NCI-H82 treated with DMSO at 0.1 percent for 48 hours (cell line): Measurements from ENCODE around the gene COPZ2.
"Not testable (repeated sequence)": the region's sequence is repeated elsewhere in the genome, so short reads cannot be mapped to it uniquely, and the experiment has no call there.

Source experiments
- DNase-seq: peaks from one replicate; lab custom pipeline; 2025; ENCODE audit not compliant: unreplicated experiment; lab: John Stamatoyannopoulos, UW

COPZ2 gene, protein sequence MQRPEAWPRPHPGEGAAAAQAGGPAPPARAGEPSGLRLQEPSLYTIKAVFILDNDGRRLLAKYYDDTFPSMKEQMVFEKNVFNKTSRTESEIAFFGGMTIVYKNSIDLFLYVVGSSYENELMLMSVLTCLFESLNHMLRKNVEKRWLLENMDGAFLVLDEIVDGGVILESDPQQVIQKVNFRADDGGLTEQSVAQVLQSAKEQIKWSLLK

DNA sequence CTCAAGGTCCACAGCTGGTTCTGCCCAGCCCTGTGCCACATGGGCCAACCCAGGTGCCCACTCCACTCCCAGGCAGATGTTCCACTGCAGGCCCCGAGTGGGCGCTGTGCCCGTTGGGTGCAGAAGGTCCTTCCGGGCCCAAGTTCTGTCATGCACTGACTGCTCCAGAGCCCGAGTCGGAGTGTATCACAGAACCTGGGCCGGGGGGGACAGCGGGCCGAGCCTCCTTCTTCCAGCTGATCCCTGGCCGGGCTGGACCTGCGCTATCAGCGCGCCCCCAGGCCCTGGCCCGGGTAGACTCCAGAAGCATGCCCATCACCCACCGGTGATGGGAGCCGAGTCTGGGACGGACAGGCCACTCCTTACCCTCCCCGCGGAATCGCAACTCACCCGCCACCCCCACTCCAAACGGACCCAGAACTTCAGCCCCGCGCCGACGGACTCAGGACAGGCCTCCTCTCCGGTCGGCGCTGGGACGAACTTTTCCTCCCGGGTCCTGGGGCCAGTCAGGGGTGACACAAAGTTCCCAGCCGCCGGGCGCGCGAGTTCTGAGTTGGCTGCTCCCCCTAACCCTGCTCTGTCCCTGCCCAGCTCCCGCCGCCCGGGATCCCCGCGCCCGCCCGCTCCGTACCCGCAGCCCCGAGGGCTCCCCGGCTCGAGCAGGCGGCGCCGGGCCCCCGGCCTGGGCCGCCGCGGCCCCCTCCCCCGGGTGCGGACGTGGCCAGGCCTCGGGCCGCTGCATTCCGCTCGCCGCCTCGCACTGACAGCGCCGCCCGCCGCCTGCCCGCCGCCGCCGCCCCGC lies at the start of gene COPZ2:
TSS of gene COPZ2 (minus strand) at position 762 of the 802 bp plus-strand sequence. CDS start at position 742, 20 bp downstream.
- no peak for DNase-seq

DNA sequence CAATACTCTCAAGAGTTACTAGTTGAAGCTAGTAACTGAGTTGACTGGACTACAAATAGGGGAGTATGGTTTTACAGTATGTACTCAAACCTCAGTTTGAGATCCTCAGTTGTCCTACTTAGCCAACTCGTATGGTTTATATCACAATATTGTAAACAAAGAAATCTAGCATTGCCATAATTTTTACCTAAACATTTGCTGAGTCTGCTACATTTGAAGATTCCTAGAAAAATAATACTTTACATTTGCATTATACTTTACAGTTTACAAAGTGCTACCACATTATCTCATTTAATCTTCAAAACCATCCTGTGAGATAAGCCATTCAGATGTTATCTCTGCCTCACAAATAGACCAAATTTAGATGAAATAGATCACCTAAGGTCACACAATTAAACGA lies 47.3 kb upstream of the COPZ2 start:
- DNase-seq = no peak

DNA sequence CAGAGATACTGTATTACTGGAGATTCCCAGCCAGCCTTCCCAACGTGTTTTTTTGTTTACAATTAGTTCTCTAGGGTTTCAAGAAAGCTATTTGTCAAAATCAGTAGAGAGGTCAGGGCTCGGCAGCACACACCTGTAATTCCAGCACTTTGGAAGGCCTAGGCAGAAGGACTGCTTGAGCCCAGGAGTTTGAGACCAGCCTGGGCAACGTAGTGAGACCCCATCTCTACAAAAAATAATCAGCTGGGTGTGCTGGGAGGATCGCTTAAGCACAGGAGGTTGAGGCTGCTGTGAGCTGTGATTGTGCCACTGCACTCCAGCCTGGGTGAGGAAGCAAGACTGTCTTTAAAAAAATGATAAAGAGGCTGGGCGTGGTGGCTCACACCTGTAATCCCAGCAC lies 44.3 kb upstream of the COPZ2 start:
- DNase-seq = no peak

DNA sequence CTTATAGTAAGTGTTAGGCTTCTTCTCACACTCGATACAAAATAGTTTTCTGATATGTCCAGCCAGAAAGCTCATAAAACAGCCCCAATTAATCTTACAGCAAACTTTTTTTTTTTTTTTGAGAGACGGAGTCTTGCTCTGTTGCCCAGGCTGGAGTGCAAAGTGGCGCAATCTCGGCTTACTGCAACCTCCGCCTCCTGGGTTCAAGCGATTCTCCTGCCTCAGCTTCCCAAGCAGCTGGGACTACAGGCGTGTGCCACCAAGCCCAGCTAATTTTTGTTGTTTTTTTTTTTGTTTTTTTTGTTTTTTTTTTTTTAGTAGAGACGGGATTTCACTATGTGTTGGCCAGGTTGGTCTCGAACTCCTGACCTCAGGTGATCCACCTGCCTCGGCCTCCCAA lies 39.6 kb upstream of the COPZ2 start:
- not testable (repeated sequence) for DNase-seq

DNA sequence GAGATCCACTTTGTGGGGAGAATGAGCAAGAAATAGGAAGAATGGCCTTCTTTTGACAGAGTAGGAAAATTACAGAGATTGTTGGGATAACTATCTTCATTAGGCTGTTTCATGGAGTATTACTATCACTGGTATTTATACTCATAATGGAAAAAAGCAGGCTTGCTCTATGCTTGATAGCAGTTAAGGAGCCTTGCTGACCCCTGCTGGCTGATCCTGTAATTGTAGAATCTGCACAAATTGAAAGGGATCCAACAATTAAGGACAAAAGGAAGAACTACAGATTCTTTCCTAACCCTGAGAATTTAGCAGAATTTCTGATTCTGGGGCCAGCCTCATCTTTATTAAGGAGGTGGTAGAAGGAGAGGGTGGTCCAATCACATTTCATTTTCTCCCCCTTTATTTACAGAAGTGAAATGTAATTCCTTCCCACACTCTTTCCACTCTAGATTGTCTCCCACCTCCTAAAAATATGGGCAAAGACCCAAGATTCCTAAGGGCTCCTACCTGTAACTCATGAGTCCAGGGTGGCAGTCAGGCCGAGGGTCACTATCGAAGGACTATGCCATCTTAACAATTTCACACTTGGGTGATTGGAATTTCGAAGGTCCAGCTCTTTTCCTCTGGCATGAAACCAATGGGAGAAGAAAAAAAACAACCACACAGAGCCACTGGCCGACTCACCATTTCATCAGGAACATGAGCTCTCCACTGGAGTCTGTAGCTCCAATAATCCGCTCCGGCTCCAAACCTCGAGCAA lies 36.9 kb upstream of the COPZ2 start:
- peak; percentile 17 for DNase-seq

DNA sequence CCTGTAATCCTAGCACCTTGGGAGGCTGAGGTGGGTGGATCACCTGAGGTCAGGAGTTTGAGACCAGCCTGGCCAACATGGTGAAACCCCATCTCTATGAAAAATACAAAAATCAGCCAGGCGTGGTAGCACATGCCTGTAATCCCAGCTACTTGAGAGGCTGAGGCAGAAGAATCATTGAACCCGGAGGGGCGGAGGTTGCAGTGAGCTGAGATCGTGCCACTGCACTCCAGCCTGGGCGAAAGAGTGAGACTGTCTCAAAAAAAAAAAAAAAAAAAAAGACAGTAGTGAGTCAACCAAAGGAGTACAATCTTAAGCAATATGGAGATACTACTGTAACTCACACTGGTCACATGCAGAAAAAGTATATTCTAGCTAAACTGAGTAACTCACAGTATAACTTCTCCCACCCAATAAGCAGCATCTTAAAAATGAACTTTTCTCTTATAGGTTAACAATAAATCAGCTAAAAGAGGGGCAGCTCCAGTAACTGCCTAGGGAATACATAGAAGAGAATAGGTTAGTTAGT lies 36.0 kb upstream of the COPZ2 start:
- DNase-seq = not testable (repeated sequence)

DNA sequence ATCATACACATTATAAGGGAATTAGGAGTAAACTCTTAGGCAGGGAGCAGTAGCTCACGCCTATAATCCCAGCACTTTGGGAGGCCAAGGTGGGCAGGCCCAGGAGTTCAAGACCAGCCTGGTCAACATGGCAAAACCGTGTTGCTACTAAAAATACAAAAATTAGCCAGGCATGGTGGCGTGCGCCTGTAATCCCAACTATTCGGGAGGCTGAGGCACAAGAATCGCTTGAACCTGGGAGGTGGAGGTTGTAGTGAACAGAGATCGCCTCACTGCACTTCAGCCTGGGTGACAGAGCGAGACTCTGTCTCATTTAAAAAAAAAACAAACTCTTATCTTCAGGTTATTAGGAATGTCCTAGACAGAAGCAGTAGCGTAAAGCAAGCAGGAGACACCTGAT lies 35.2 kb upstream of the COPZ2 start:
- not testable (repeated sequence) for DNase-seq

DNA sequence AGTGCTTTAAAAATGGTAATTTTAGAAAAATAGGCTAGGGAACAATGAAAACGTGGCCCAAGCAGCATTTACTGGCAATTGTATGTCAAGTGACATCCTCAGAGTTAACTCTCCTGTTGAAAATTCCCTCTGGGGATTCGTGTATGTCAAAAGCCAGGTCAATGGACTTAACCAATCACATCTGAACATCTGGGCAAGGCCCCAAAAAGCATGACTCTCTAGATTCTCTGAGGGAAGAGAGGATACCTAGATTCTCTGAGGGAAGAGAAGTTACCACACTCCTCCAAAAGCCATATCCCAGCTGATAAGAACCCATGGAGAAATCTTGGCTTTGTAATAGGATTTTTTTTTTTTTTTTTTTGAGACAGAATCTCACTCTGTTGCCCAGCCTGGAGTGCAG lies 34.1 kb upstream of the COPZ2 start:
- no peak for DNase-seq

DNA sequence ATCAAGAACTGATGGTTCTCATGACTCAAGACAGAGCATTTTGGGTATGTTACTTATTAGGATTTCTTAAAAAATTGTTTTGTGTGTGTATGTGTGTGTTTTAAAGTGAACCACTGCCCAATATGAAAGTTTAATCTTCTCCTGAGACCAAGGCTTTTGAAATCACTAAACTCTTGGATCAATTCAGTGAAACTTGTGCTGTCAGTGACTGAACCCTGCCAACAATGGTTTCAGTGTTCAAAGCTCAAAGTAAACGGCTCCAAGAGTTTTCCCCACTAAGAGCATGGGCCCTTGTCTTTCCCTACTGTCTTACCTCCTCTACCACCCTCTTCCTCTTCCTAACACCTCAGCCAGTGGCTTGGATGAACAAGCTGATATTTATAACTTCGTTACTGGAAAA lies 32.6 kb upstream of the COPZ2 start:
- no peak for DNase-seq

DNA sequence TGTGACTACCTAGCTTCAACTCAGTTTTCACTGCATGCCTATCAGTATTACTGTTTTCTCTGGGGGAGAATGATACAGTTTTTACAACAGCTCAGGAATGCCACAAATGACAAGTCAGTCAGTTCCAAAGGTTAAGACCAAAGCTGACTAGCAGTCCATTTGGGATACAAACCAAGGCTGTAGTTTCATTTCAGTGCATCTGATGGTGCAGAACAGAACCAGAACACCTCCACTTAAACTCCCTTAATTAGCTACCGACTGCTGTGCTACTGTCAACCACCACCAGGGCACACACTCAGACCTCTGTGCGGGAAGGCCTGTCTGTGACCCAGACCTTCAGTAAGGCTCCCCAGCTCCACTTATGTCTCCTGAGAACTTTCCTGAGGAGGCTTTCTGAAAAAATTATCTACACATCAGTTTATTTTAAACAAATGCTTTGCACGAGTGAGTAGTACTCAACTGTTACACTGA lies 30.9 kb upstream of the COPZ2 start:
- no peak for DNase-seq

DNA sequence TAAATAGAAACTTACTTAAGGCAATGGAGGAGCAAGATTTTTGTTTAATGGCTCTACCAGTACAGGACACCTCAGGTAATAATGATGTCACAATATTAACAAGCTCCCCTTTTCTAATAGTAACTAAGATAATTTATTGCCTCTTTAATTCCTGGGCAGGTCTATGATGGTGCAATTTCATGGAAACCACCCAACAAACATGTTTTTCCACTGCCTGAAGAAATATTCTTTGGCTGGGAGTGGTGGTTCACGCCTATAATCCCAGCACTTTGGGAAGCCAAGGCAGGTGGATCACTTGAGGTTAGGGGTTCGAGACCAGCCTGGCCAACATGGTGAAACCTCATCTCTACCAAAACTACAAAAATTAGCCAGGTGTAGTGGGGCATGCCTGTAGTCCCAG lies 30.2 kb upstream of the COPZ2 start:
- DNase-seq = not testable (repeated sequence)

DNA sequence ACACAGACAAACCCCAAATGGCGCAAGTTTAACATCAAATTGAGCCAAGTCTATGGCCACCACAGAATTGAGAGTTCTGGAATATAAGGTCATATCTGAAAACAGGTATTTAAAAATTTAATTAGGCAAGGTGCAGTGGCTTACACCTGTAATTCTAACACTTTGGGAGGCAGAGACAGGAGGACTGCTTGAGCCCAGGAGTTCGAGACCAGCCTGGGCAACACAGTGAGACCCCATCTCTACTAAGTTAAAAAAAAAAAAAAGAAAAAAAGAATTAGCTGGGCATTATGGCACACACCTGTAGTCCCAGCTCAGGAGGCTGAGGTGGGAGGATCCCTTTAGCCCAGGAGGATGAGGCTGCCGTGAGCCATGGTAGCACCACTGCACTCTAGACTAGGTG lies 29.6 kb upstream of the COPZ2 start:
- DNase-seq = no peak

DNA sequence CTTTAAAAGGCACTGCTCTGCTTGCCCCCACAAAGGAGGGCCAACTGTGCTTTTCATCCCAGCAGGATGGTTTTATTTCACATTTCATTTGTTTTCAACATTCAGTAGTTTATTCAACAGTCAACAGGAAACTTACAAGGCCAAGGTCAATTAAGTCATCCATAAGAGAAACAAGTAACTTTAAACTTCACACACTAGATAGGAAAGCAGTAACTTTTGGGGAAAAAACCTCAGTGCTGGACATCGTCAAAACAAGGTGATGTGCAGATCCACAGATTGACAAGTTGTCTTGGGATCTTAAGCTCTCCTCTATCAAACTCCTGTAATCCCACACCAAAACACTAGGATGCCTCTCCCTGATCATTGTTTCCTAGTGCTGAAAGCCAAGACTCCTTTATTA lies 29.1 kb upstream of the COPZ2 start:
- DNase-seq = no peak

DNA sequence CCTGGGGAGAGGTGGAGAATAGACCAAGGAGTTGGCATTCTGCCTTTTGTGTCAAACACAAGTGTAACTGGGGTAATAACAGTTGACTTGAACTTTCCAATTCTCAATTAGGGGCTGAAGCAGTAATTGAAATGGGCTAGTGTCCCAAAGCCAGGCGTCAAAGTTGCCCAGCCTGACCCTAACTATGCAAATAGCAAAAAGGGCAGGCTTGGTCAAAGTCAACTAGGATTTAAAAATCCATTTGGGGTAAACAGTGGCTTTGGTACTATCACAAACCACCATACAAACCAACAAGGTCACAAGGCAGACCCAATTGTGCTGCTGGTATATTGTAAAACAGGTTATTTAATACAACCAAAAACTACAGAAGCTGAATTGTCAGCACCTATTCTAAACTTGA lies 28.6 kb upstream of the COPZ2 start:
- no peak for DNase-seq

DNA sequence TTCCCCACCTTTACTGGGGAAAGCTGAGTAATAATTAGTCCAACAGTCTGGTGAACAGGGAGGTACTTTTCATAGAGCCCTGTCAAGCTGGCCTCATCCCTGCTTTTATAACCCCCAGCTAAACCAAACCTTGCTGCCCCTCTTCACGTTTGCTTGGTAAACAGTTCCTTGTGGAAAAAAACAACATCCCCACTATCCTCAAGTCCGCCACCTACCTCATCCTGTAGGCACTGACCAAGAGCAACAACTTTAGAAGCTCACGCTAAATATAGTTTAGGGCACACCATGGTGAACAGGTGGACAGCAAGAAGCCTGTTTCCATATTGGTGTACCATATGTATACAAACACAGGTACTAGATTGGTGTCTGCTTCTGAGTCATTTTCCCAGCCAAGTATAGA lies 27.0 kb upstream of the COPZ2 start:
- no peak for DNase-seq

DNA sequence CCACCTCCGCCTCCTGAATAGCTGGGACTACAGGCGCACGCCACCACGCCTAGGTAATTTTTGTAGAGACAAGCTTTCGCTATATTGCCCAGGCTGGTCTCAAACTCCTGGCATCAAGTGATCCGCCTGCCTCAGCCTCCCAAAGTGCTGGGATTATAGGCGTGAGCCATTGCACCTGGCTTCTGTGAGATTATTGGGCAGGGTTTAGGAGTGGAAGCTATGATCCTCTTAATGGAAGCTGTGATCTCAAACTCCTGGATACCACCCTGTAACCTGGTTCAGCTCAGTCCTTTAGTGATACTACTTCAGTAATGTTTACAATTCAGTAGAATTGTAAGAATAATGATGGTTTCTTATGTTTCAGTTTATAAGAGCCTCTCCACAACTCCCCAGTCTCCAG lies 24.7 kb upstream of the COPZ2 start:
- DNase-seq = peak; percentile 45

DNA sequence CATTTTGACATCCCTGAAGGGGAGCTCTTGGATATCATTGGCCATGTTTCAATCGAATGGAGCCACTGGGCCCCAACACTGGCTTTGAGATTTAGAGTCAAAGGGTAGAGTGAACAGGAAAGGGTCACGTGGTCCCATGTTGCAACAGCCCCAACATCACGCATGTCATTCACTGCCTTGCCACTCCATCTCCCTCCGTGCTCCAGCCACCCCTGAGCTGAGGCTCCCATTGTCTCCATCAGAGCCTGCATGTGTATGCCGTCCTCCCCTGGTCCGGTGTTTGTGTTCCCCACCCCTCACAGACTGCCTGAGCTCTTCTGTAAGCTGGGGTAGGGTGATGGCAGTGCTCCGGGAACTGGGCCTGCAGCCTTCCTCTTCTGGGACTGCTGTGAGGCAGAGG lies 22.7 kb upstream of the COPZ2 start:
- no peak for DNase-seq

DNA sequence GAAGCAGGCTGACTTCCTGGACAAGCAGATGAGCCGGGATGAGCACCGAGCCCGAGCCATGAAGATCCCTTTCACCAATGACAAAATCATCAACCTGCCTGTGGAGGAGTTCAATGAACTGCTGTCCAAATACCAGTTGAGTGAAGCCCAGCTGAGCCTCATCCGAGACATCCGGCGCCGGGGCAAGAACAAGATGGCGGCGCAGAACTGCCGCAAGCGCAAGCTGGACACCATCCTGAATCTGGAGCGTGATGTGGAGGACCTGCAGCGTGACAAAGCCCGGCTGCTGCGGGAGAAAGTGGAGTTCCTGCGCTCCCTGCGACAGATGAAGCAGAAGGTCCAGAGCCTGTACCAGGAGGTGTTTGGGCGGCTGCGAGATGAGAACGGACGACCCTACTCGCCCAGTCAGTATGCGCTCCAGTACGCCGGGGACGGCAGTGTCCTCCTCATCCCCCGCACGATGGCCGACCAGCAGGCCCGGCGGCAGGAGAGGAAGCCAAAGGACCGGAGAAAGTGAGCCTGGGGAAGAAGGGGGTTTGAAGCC lies 21.6 kb upstream of the COPZ2 start:
- no peak for DNase-seq

DNA sequence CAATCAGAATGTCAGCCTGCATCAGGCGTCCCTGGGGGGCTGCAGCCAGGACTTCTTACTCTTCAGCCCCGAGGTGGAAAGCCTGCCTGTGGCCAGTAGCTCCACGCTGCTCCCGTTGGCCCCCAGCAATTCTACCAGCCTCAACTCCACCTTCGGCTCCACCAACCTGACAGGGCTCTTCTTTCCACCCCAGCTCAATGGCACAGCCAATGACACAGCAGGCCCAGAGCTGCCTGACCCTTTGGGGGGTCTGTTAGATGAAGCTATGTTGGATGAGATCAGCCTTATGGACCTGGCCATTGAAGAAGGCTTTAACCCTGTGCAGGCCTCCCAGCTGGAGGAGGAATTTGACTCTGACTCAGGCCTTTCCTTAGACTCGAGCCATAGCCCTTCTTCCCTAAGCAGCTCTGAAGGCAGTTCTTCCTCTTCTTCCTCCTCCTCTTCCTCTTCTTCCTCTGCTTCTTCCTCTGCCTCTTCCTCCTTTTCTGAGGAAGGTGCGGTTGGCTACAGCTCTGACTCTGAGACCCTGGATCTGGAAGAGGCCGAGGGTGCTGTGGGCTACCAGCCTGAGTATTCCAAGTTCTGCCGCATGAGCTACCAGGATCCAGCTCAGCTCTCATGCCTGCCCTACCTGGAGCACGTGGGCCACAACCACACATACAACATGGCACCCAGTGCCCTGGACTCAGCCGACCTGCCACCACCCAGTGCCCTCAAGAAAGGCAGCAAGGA lies 21.0 kb upstream of the COPZ2 start:
- no peak for DNase-seq

DNA sequence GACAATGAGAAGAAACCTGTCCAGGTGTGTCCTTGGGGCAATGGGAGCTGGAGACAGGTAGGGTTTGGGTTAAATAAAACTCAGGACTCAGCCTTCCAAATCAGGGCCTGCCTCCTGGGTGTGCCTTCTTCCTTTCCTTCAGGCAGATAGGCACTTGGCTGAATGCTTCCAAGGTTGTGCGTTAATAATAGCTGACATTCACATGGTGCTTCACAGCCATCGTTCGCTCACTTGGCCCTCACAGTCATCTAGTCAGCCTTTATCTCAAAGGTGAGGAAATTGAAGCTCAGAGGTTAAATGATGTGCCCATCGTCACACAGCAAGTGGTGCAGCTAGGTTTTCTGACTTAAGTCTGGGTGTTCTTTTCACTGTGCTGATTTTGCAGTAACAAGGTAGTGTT lies 20.0 kb upstream of the COPZ2 start:
- no peak for DNase-seq

DNA sequence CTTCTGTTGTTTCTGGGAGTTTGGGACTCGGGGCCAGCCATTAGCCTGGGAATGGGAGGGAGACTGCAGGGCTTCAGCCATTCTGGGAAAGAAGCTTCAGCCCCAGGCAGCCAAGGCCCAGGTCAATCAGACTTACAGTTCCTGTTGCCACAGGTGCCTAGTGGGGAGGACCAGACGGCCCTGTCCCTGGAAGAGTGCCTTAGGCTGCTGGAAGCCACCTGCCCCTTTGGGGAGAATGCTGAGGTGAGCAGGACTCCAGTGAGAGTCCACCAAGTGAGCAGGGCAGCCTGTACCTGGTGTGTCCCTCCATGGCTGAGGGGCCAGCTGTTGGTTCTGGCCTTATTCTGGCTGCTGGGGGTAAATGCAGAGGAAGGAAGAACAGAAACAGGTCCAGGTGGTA lies 19.3 kb upstream of the COPZ2 start:
- DNase-seq = no peak
